Fibroblast of upper back skin (primary cell): ENCODE data around the gene NSMCE1.
"Not testable (repeated sequence)": the region's sequence is repeated elsewhere in the genome, so short reads cannot be mapped to it uniquely, and the experiment has no call there.

Experiments used
- DNase-seq: peaks from one replicate; pipeline ENCODE4 v3.0.0-alpha.2; 2013

Gene NSMCE1

GRCh38 chr16:27269300-27270150, 953 bp upstream of the NSMCE1 start:
- DNase-seq: no peak

- DNase-seq: no peak
These were observed 1.4 kb downstream of the NSMCE1 start for GRCh38 chr16:27267037-27267677.

- DNase-seq: no peak
These were observed 2.6 kb downstream of the NSMCE1 start for GRCh38 chr16:27265982-27266381.

GRCh38 chr16:27264151-27264550, 4.4 kb downstream of the NSMCE1 start:
- peak; percentile 69 for DNase-seq

GRCh38 chr16:27262904-27263423, 5.6 kb downstream of the NSMCE1 start:
- not testable (repeated sequence) for DNase-seq

- DNase-seq: no peak
These were observed 8.9 kb downstream of the NSMCE1 start for GRCh38 chr16:27259710-27260109.

GRCh38 chr16:27258241-27258734, 10.3 kb downstream of the NSMCE1 start:
- peak; percentile 27 for DNase-seq

- no peak for DNase-seq
These were observed 11.3 kb downstream of the NSMCE1 start for GRCh38 chr16:27257271-27257670.

GRCh38 chr16:27256861-27257260, 11.7 kb downstream of the NSMCE1 start:
- no peak for DNase-seq

GRCh38 chr16:27254262-27254811, 14.2 kb downstream of the NSMCE1 start:
- no peak for DNase-seq

- peak; percentile 84 for DNase-seq
These were observed 15.0 kb downstream of the NSMCE1 start for GRCh38 chr16:27253526-27253930.

GRCh38 chr16:27252206-27252585, 16.4 kb downstream of the NSMCE1 start:
- no peak for DNase-seq

- DNase-seq: no peak
These were observed 16.9 kb downstream of the NSMCE1 start for GRCh38 chr16:27251541-27252205.

GRCh38 chr16:27248886-27249285, 19.7 kb downstream of the NSMCE1 start:
- DNase-seq: not testable (repeated sequence)

GRCh38 chr16:27248036-27248435, 20.5 kb downstream of the NSMCE1 start:
- DNase-seq: no peak

GRCh38 chr16:27247076-27247475, 21.5 kb downstream of the NSMCE1 start:
- not testable (repeated sequence) for DNase-seq

- no peak for DNase-seq
These were observed 22.1 kb downstream of the NSMCE1 start for GRCh38 chr16:27246439-27246838.

- DNase-seq: peak; percentile 92
These were observed 23.0 kb downstream of the NSMCE1 start for GRCh38 chr16:27245276-27246172.

- no peak for DNase-seq
These were observed 24.2 kb downstream of the NSMCE1 start for GRCh38 chr16:27244363-27244755.

- no peak for DNase-seq
These were observed 24.7 kb downstream of the NSMCE1 start for GRCh38 chr16:27243725-27244362.

GRCh38 chr16:27242868-27243590, 25.5 kb downstream of the NSMCE1 start:
- DNase-seq: peak; percentile 72
